Measurements from ENCODE around the gene BOK. TPM values are rescaled to one million over a fixed set of nuclear protein-coding genes. Genes with fewer than 3 reads are reported as not detected.

The BOK gene
- total and polyA plus RNA-seq, 2 of the 13 experiments (the other 11 are each of a cell fraction or from before 2014, with no cell fraction given), result 35.5 to 39.2 TPM

GRCh38 chr2:241540771-241541561, 17.6 kb upstream of the BOK start (continued):
- TF ChIP-seq E2F2 (CRISPR knock-in tag; IDR thresholded peaks at IDR 0.05; ENCODE audit: borderline replicate concordance), result no peak; the same call in 1 of the 2 replicates
- TF ChIP-seq ZNF24 (IDR thresholded peaks at IDR 0.05), result no peak
- TF ChIP-seq ZNF562 (CRISPR knock-in tag; IDR thresholded peaks at IDR 0.05; ENCODE audit: borderline replicate concordance), result no peak
- no peak for TF ChIP-seq ZMYM3 (CRISPR knock-in tag; IDR thresholded peaks at IDR 0.05)
- no peak for TF ChIP-seq DR1 (CRISPR knock-in tag; IDR thresholded peaks at IDR 0.05)
- no peak for TF ChIP-seq MAFK (conservative IDR thresholded peaks at IDR 0.05 in 1 of 2, IDR thresholded peaks at IDR 0.05 in 1 of 2; ENCODE audit: low read length in 2 of 2)
- no peak for TF ChIP-seq RXRB (CRISPR knock-in tag; IDR thresholded peaks at IDR 0.05; ENCODE audit: borderline replicate concordance)
- no peak for TF ChIP-seq HMG20B (CRISPR knock-in tag; conservative IDR thresholded peaks at IDR 0.05)
- TF ChIP-seq ZNF232 (CRISPR knock-in tag; IDR thresholded peaks at IDR 0.05; ENCODE audit: borderline replicate concordance), result 0 out of 2 replicates have a peak, but pooled peaks have one; percentile 63
- no peak for TF ChIP-seq TBP (CRISPR knock-in tag; IDR thresholded peaks at IDR 0.05)
- TF ChIP-seq ZNF652 (CRISPR knock-in tag; IDR thresholded peaks at IDR 0.05; ENCODE audit: borderline replicate concordance, low read depth), result no peak
- TF ChIP-seq ZNF776 (CRISPR knock-in tag; IDR thresholded peaks at IDR 0.05), result no peak; the same call in 1 of the 2 replicates
- peak; percentile 30 for TF ChIP-seq HDAC1 (CRISPR knock-in tag; IDR thresholded peaks at IDR 0.05)
- peak; percentile 86 for TF ChIP-seq ZNF687 (CRISPR knock-in tag; IDR thresholded peaks at IDR 0.05)
- TF ChIP-seq ZNF547 (CRISPR knock-in tag; IDR thresholded peaks at IDR 0.05), result 0 out of 2 replicates have a peak, but pooled peaks have one; percentile 28
- no peak for TF ChIP-seq ZNF512 (CRISPR knock-in tag; IDR thresholded peaks at IDR 0.05)
- no peak for TF ChIP-seq ZNF225 (CRISPR knock-in tag; IDR thresholded peaks at IDR 0.05)
- TF ChIP-seq ARID3A (IDR thresholded peaks at IDR 0.05; ENCODE audit: low read depth, low read length), result no peak
- TF ChIP-seq HMG20A (CRISPR knock-in tag; IDR thresholded peaks at IDR 0.05; ENCODE audit: borderline replicate concordance), result no peak
- no peak for TF ChIP-seq BHLHE40 (IDR thresholded peaks at IDR 0.05; ENCODE audit: low read length)
- TF ChIP-seq PRMT3 (CRISPR knock-in tag; IDR thresholded peaks at IDR 0.05; ENCODE audit: borderline replicate concordance, low read depth), result no peak
- no peak for TF ChIP-seq SRSF4 (IDR thresholded peaks at IDR 0.05; ENCODE audit: low read depth, low read length, poor library complexity, severe bottlenecking)
